Suprapubic skin (tissue), 4 donors: ENCODE results near the gene HOATZ.

ENCODE experiments used
- EP300 ChIP-seq: sonication (generic); formaldehyde crosslinking; IDR thresholded peaks from one replicate; pipeline ENCODE4 v1.6.1; 2017; ENCODE audit warnings: antibody characterized with exemption
- POLR2AphosphoS5 ChIP-seq, 3 donors: sonication (generic); formaldehyde crosslinking; IDR thresholded peaks; one replicate each; pipeline ENCODE4 v1.6.1; 2017; ENCODE audit warnings: antibody characterized with exemption in 3 of 3
- TF ChIP-seq, protein P1 (sequence below), 2 donors: fragments of 200-600 bp in 1 of 2; fragments of 450-650 bp in 1 of 2; sonication (generic) in 1 of 2; IDR thresholded peaks; one replicate each; pipeline ENCODE4 v1.5.1; 2016 to 2019; ENCODE audit warnings: antibody characterized with exemption in 2 of 2, mild to moderate bottlenecking in 1 of 2, moderate library complexity in 1 of 2

DNA sequence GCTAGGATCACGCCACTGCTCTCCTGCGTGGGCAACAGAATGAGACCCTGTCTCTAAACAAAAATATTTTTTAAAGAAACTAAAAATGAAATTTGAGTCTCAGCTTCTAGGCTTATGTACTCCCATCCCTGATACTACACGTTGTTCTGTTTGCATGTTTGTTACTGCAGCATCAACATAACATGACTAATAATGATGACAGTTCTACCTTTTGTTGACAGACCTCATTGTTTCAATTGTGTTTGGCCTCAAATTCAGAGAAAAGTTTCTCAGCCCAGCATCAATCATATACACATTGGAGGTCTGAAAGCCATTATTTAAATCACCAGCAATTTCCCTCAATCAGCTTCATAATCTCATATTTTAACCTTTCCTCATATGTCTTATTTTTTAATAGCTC lies 46.7 kb downstream of the HOATZ start:
- TF ChIP-seq, protein P1, sequence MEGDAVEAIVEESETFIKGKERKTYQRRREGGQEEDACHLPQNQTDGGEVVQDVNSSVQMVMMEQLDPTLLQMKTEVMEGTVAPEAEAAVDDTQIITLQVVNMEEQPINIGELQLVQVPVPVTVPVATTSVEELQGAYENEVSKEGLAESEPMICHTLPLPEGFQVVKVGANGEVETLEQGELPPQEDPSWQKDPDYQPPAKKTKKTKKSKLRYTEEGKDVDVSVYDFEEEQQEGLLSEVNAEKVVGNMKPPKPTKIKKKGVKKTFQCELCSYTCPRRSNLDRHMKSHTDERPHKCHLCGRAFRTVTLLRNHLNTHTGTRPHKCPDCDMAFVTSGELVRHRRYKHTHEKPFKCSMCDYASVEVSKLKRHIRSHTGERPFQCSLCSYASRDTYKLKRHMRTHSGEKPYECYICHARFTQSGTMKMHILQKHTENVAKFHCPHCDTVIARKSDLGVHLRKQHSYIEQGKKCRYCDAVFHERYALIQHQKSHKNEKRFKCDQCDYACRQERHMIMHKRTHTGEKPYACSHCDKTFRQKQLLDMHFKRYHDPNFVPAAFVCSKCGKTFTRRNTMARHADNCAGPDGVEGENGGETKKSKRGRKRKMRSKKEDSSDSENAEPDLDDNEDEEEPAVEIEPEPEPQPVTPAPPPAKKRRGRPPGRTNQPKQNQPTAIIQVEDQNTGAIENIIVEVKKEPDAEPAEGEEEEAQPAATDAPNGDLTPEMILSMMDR (IDR thresholded peaks at IDR 0.05), result no peak
- TF ChIP-seq EP300 (no peak), POLR2AphosphoS5 (IDR thresholded peaks at IDR 0.05) (no peak)
